ENCODE results near the gene TBC1D14.

- no peak for TF ChIP-seq CTCF (IDR thresholded peaks at IDR 0.05)
- no peak for TF ChIP-seq POLR2A (IDR thresholded peaks at IDR 0.05)
Measured at GRCh38 chr4:7066493-7066892, 156.9 kb downstream of the TBC1D14 start.

Data from sigmoid colon (tissue), 3 donors.